HG02759 (cell line): ENCODE data around the gene CCDC50.

ENCODE experiments used
- ATAC-seq: cut with Tn5 transposase; IDR thresholded peaks from one replicate; pipeline ENCODE4 v1.9.1; 2021; ENCODE audit warnings: mild to moderate bottlenecking, moderate library complexity; ENCODE audit not compliant: unreplicated experiment

The CCDC50 gene

DNA sequence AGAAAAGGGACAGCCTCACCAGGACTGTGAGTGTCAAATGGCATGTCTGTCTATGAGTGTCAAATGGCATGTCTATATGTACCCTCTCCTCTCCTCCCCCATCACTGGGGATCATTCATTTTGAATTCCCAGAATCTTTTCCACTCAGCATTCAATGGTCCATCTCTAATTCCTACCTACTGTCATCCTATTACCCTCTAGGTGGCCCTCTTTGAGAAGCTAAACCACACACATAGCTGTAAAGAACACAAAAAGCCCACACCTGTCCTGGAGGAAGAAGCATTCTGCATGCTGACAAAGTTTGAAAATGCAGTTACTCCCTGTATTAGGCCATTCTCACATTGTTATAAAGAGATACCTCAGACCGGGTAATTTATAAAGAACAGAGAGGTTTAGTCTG lies 85.5 kb downstream of the CCDC50 start:
- no peak for ATAC-seq

DNA sequence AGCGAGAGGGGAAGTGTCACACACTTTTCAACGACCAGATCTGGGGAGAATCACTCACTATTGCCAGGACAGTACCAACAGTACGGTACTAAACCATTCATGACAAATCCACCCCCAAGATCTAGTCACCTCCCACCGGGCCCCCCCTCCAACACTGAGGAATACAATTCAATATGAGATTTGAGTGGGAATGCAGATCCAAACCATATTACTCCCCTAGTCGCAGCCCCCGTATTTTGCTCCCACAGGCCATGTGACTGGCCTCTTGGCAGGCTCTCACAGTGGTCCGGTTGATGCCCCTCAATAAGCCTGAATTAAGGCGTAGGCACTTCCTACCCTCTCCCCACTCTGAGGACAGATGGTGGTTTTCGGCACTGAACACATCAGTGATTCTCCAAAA lies 86.4 kb downstream of the CCDC50 start:
- ATAC-seq = no peak

DNA sequence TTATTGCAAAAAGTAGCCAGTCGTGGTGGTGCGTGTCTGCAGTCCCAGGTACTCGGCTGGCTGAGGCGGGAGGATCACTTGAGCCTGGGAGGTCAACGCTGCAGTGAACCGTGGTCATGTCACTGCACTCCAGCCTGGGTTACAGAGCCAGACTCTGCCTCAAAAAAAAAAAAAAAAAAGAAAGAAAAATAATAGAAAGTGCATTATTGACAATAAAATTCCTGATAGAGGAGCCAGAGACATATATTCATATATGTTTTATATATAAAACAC lies 88.2 kb downstream of the CCDC50 start:
- peak; percentile 3 for ATAC-seq

DNA sequence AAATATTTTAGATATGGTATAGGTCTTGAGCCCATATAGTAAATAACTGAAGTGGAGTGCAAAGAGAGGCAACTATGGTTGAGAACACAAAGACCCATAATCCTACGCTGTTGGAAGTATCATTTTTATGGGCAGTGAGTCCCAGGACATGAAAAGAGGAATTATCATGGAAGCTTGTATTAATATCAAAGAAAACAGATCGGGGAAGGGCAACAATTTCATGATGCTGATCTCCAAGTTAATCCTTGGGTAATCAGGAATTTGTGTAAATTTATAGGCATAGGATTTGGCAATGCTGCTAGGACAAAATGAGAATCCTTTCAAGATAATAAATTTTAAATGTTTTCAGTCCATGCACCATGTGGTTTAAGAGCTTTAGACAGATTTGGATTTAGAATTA lies 91.6 kb downstream of the CCDC50 start:
- ATAC-seq = no peak

DNA sequence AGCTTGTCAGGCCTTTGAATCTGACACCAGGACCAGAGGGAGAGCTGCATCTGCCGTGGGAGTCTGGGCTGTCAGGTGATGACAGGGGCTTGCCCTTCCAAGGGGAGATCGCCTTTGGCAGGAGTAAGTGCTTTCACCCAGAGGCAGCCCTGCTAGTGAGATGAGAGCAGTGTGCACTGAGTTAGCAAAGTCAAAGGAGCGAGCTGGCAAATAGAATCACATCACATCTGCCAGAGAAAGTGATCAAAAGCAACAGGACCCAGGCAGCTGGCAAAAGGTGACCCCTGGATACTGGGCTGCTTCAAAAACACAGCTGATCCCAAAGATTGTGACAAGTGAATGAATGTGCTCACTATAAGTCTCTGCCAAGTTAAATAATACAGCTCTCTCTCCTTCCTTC lies 95.7 kb downstream of the CCDC50 start:
- ATAC-seq = no peak

DNA sequence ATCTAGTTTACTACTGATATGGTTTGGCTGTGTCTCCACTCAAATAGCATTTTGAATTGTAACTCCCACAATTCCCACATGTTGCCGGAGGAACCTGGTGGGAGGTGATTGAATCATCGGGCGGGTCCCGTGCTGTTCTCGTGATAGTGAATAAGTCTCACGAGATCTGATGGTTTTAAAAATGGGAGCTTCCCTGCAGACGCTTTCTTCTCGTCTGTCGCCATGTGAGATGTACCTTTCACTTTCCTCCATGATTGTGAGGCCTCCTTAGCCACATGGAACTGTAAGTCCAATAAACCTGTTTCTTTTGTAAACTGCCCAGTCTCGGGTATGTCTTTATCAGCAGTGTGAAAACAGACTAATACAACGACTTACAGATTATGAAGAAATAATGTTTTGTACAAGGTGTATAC lies 96.1 kb downstream of the CCDC50 start:
- no peak for ATAC-seq

DNA sequence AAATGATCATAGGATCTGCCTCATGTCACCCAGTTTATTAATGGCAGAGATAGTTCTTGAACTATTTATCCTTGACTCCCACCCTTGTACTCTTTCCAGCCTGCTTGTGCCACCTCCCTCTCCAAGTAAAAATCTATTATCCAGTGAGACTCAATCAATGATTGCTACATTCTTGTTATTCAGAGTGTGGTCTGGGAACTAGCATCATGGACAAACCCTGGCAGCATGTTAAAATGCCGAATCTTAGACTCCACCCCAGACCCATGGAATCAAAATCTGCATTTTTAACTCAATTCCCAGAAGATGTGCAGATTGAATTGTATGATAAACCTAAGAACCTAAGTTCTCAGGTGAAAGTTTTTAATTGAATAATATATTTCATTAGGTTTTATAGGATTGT lies 97.1 kb downstream of the CCDC50 start:
- no peak for ATAC-seq

DNA sequence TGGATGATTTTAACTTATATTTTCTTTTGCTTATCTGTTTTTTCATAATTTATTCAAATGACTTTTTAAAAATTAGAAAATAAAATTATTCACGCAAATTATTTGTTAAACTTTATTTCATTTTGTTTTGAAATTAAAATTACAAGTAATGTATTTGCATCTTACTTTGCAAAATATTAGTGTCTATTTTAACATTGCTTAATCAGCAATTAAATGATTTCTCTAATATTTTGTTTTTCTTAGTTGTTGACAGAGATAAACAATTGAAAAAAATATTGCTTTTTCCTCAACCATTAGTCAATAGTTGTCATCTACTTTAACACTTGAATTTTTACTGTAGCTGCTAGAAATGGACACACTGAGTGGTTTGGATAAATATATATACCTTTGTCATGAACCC lies 99.0 kb downstream of the CCDC50 start:
- no peak for ATAC-seq

DNA sequence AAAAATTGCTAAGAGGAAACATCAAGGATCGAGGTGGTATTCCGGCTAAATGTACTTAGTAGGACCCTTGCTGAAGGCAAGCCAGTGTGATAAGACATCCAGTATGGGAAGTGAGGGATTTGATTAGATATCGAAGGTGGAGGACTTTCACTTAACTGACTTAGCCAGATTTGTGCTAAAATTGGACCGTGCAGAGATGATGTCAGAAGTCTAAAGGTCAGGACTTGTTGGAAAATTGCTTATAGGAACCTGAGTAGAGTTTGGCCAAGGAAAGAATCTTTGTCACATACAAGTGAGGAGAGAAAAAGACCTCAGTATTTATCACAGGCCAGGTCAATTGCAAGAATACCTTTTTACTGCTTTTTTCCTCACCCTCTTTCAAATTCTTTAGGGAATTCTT lies 100.9 kb downstream of the CCDC50 start:
- no peak for ATAC-seq

DNA sequence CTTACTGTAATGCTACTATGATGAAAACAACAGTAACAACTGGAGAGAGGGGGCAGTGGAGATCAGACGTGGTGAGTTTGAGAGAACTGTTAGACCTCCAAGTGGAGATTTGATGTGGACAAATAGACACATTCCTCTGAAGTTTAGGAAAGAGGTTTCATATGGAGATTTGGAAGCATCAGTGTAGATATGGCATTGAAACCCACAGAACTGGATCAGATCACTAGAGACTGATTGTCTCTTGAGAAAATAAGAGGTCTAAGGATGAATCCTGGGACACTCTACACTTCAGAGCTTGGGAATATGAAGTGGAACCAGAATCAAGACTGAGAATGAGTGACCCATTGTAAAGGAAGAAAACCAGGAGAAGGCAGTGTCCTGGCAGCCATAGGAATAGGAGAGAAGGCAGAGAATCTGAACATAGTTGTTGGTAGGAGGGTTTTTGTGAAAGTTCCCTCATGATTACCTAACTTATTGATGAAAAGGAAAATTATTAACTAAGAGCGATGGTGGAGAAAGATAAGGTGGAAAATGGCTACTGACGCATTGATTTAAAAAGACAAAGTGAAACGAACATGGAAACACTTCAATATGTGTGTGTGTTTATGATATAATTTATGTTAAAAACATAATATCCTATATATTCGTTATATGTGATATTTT lies 102.1 kb downstream of the CCDC50 start:
- ATAC-seq = no peak

DNA sequence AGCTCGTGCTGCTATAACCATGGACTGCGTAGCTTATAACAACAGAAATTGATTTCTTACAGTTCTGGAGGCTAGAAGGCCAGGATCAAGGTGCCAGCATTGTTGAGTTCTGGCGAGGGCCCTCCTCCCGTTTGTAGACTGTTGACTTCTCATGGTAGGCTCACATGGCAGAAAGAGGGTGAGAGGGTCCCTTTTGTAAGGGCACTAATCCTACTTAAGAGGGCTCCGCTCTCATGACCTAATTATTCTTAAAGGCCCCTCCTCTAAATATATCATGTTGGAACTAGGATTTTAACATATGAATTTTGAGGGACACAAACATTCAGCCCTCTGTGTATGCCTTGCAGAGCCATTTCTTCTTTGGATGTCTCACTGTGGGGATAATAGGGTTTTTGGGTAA lies 103.0 kb downstream of the CCDC50 start:
- ATAC-seq = no peak

DNA sequence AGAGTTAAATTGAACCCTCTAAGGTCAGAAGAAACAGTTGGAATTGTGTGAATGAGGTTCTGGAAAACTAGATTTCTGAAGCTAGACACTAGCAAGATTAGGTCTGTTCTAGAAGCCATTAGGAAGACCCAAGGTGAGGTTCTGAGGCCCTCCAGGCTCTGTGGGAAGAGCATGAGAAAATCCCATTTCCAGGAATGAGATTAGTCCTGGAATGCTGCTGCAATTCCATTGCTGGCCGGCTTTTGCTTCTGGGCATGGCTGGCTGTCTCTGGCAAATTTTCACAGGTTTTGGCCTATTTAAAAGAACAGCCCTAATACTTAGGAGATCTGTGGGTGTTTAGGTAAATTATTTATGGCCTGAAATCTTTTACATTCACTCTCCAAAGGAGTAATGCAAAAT lies 104.8 kb downstream of the CCDC50 start:
- ATAC-seq = no peak

DNA sequence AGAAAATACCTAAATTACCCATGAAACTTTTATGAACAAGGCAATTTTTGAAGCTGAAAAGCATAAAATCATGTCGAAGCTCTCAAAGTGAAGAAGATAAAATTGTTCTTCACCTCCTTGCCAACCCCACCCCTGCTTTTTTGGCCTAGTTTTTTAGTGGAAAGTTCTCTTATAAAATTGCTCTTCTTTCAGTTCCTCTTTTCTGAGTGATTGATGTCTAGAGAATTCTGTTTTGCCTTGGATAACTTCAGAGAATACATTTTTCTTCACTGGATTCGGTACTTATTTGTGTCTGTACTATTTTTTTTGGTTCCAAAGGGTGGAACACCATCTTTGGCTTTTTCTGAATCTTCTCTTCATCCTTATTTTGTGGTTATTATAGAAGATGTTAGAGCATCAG lies 106.8 kb downstream of the CCDC50 start:
- ATAC-seq = no peak

DNA sequence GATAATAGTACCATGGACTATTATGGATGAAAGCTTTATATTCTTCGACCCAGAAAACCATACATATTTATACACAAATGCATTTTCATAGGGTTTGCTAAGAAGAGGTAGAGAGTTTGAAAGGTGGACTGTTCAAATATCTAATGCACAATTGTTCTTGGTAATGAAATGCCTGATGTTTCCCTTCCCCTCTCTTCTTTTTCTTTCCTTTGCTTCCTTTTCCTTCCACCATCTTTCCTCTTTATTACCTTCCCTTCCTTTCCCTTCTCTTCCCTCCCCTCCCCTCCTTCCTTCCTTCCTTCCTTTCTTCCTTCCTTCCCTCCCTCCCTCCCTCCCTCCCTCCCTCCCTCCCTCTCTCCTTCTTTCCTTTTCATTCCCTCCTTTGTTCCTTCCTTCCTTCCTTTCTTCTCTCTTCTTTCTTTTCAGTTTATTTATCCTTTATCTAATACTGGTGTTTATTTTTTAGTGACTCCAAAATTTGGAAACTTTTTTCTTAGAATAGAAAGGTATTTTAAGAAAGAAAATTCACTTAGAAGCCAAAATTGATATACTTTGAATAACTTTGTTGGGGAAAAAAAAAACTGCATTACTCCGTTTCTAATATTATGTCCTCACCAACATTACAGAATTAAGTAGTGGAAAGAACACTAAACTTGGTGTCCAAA lies 109.1 kb downstream of the CCDC50 start:
- no peak for ATAC-seq

DNA sequence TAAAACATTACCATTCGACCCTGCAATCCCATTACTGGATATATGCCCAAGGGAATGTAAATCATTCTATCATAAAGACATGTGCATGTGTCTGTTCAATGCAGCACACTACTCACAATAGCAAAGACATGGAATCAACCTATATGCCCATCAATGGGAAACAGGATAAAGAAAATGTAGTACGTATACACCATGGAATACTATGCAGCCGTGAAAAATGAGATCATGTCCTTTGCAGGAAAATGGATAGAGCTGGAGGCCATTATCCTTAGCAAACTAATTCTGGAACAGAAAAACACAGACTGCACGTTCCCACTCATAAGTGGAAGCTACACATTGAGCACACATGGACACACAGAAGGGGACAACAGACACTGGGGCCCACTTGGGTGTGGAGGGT lies 111.3 kb downstream of the CCDC50 start:
- no peak for ATAC-seq

DNA sequence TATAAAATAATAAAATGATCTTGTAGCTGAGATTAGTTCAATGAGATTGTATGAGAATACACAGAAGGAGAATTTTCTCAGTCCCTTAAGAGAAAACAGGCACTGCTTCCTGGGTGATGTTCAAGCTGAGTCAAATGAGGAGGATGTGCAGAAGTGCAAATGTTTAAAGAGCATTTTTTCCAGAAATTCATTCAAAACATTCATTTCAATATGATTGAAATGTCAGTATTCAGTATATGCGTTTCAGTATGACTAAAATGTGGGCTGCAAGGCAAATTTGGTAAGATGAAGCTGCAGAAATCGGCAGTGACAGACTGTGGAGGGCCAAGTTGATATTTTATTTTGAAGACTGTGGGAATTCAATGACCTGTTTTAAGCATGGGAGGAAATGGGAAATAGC lies 112.5 kb downstream of the CCDC50 start:
- ATAC-seq = no peak

DNA sequence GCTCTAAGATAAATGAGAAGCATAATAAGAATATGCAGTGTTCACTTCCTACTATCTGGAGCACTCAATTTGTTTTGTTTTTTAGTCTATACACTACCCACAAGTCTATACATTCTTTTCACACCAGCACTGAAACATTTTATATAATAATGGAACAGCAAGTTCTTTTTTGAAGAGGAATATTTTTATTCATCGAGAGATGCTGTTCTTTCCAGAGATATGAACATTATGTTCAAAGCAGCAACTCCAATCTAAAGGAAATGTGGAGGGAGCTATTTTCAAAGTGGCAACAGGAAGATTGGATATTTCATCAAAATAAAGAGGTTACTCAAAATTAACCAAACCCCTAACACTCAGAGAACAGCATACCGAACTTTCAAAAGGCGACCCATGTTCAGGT lies 115.4 kb downstream of the CCDC50 start:
- no peak for ATAC-seq
